Transverse colon (tissue), 4 donors: ENCODE data around the gene HIRIP3. TPM values are rescaled to one million over a fixed set of nuclear protein-coding genes. Genes with fewer than 3 reads are reported as not detected.

Source experiments
- DNase-seq: peaks from one replicate; pipeline ENCODE4 v3.0.0-alpha.2; 2019
- H3K27ac ChIP-seq, 4 donors: fragments of 200-600 bp; sonication (generic); 2 replicates each; pipeline ENCODE4 v1.5.1; 2016 to 2018; ENCODE audit warnings: inconsistent platforms in 4 of 4
- H3K27me3 ChIP-seq: fragments of 200-600 bp; sonication (generic); 2 replicates; pipeline ENCODE4 v1.5.1; 2017; ENCODE audit warnings: inconsistent platforms
- H3K36me3 ChIP-seq, 4 donors: fragments of 200-600 bp; sonication (generic); 2 replicates each; pipeline ENCODE4 v1.5.1; 2017 to 2019; ENCODE audit warnings: inconsistent platforms in 4 of 4
- H3K4me1 ChIP-seq, 4 donors: fragments of 200-600 bp; sonication (generic); 2 replicates each; pipeline ENCODE4 v1.5.1; 2017 to 2020; ENCODE audit warnings: inconsistent platforms in 4 of 4
- H3K4me3 ChIP-seq, 4 donors: fragments of 200-600 bp; sonication (generic); 1 replicate in 1 of 4; 2 replicates in 3 of 4; pipeline versions ENCODE4 v1.5.1 to v1.6.1; 2017 to 2019; ENCODE audit warnings: inconsistent platforms in 4 of 4
- H3K9me3 ChIP-seq, 2 donors: fragments of 200-600 bp; sonication (generic); 2 replicates each; pipeline ENCODE4 v1.5.1; 2017 to 2019; ENCODE audit warnings: inconsistent platforms in 2 of 2
- EP300 ChIP-seq: sonication (generic); formaldehyde crosslinking; IDR thresholded peaks from one replicate; pipeline ENCODE4 v1.6.1; 2017; ENCODE audit warnings: antibody characterized with exemption, low read depth
- POLR2A ChIP-seq: fragments of 450-650 bp; IDR thresholded peaks from one replicate; pipeline ENCODE4 v1.6.1; 2016; ENCODE audit warnings: antibody characterized with exemption, mild to moderate bottlenecking, moderate library complexity
- POLR2AphosphoS5 ChIP-seq, 3 donors: sonication (generic); formaldehyde crosslinking; IDR thresholded peaks; one replicate each; pipeline ENCODE4 v1.6.1; 2016; ENCODE audit warnings: antibody characterized with exemption in 3 of 3
- WGBS, 2 donors: methylation state at CpG; one replicate each; pipeline ENCODE4 v1.1.5; 2018; ENCODE audit warnings: low coverage in 1 of 2; 5-methylcytosine and 5-hydroxymethylcytosine counted together
- in situ Hi-C, 4 donors: fragments of 200-750 bp; cut with MboI; loops; one replicate each; pipeline versions ENCODE4 v1.15.0 to v1.15.1; 2017; ENCODE audit warnings: low sequenced_read_pairs in 3 of 4, low pct_ligation_motif_present in 1 of 4, low pct_unique_long_range_greater_than_20kb in 1 of 4
- intact Hi-C: fragments of 100-400 bp; cut with DNase I; formaldehyde crosslinking; loops from one replicate; pipeline ENCODE4 v1.15.1; 2023; ENCODE audit warnings: low total_unique reads
- total RNA-seq, 4 donors: library from RNA; depleted of rRNA; stranded (reverse); fragments of >200 nt; gene quantifications; one replicate each; pipeline ENCODE4 v1.1.0, GENCODE V29; 2016
- TF ChIP-seq, protein P1 (sequence below), 5 experiments: fragments of 200-600 bp in 3 of 5; fragments of 450-650 bp in 2 of 5; sonication (generic) in 3 of 5; IDR thresholded peaks; 1 replicate in 2 of 5; 2 replicates in 3 of 5; pipeline ENCODE4 v1.5.1; 2016 to 2017; ENCODE audit warnings: antibody characterized with exemption in 5 of 5, inconsistent platforms in 3 of 5, mild to moderate bottlenecking in 2 of 5, moderate library complexity in 1 of 5

Gene HIRIP3
- total RNA-seq, 4 donors from 2014 or later = 1.8 to 11.7 (median 8.8) TPM

- 17% methylated on average over 18 of the region's 18 CpGs; no CpG with 5 or more reads in 1 of the 2 donors for WGBS, 2 donors
Measured at GRCh38 chr16:30028438-30029076, 33.1 kb upstream of the HIRIP3 start.

DNA sequence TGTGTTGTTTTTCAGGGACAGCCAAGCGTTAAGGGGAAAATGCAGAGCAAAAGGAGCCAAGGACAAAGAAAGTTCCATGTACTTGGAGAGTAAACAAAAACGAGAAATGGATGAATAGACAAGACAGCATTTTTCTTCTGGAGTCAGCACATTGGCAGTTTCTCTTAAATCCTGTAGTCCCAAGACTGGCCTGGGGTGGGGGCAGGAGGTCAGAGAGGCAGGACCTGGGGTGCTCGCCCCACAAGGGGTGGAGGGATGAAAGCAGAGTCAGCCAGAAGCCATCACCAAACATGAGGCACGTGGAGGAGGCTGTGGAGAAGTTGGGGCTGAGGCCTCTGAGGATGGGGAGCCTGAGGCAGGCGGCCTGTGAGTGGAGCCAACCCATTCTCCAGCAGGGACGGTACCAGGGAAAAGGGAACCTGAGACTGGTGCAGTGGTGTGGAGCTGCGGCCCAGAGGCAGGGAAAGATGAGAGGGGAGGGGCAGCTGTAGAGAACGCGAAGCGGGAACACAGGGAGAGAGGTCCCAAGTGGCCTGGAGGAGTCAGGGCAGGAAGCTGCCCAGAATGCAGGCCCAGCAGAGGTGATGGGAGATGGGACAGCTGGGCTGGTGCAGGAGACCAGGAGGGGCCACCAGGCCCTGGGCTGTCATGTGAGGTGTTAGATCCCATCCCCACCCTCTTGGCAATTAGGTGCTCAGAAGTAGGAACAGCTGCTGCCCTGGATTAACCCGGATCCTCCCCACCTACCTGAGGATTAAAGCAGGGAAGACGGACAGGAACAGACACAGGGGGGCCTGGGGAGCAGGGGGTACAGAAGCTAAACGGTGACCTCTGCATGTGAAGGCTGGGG, 32.4 kb upstream of the HIRIP3 start:
- TF ChIP-seq, protein P1, sequence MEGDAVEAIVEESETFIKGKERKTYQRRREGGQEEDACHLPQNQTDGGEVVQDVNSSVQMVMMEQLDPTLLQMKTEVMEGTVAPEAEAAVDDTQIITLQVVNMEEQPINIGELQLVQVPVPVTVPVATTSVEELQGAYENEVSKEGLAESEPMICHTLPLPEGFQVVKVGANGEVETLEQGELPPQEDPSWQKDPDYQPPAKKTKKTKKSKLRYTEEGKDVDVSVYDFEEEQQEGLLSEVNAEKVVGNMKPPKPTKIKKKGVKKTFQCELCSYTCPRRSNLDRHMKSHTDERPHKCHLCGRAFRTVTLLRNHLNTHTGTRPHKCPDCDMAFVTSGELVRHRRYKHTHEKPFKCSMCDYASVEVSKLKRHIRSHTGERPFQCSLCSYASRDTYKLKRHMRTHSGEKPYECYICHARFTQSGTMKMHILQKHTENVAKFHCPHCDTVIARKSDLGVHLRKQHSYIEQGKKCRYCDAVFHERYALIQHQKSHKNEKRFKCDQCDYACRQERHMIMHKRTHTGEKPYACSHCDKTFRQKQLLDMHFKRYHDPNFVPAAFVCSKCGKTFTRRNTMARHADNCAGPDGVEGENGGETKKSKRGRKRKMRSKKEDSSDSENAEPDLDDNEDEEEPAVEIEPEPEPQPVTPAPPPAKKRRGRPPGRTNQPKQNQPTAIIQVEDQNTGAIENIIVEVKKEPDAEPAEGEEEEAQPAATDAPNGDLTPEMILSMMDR (IDR thresholded peaks at IDR 0.05) = no peak
- TF ChIP-seq POLR2AphosphoS5 (IDR thresholded peaks at IDR 0.05) (no peak), EP300 (no peak), POLR2A (no peak)

More at GRCh38 chr16:30028438-30029076, 33.1 kb upstream of the HIRIP3 start:
- peaks cover 0 to 9% (median 4%) of the 10 kb centered on the region in 4 donors for H3K4me1 ChIP-seq
- H3K36me3 ChIP-seq = no peaks in the 10 kb centered on the region
- no peak for TF ChIP-seq POLR2A
- TF ChIP-seq EP300 = no peak
- TF ChIP-seq, protein P1 (IDR thresholded peaks at IDR 0.05) = no peak
- no peak for TF ChIP-seq POLR2AphosphoS5 (IDR thresholded peaks at IDR 0.05)
- H3K9me3 ChIP-seq = no peaks in the 10 kb centered on the region
- peaks cover 87% of the 10 kb centered on the region for H3K27me3 ChIP-seq
- in situ Hi-C loops = loop anchor here in 3 of 4 donors (10.0 to 25.0 kb wide), 2 partner anchors 141 to 334 kb away; partner anchors contain the start of gene SEZ6L2 (in 1 of the 3)
- H3K4me3 ChIP-seq = no peak overlapping the region
- intact Hi-C loops = no loop called here
- no peak overlapping the region for H3K27ac ChIP-seq
- no peak for DNase-seq

DNA sequence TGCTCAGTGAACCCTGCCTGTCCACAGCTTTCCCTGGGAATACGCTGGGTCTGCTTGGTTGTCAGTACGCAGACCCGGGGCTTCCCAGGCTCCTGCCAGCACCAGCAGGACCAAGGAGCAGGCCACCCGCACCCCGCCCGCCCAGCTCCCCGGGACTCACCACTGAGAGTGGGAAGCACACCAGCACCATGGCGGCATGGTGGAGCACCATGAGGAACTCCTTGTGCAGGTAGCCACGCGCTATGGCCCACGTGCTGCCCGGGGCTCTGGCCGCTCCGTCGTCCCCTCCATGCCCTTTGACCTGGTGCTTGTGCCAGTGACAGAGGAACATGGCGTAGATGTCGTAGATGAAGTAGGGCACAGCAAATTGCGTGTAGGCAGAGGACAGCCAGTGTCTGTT, 31.0 kb upstream of the HIRIP3 start:
- Histone ChIP-seq H3K4me3 (no peak overlapping the region), H3K27me3 (peaks cover 66% of the 10 kb centered on the region), H3K27ac (no peak overlapping the region), H3K4me1 (peaks cover 0 to 11% (median 4%) of the 10 kb centered on the region in 4 donors), H3K36me3 (no peaks in the 10 kb centered on the region), H3K9me3 (no peaks in the 10 kb centered on the region)
- 86 to 90% methylated on average over 2 to 17 of the region's 18 CpGs for WGBS, 2 donors
- TF ChIP-seq POLR2A = no peak
- no peak for TF ChIP-seq POLR2AphosphoS5 (IDR thresholded peaks at IDR 0.05)
- TF ChIP-seq, protein P1 (IDR thresholded peaks at IDR 0.05) = no peak
- TF ChIP-seq EP300 = no peak
- DNase-seq = no peak
- intact Hi-C loops (no loop called here), in situ Hi-C loops (loop anchor here in 3 of 4 donors (10.0 to 25.0 kb wide), 2 partner anchors 139 to 332 kb away; partner anchors contain the start of gene SEZ6L2 (in 1 of the 3))

More for the DNA sequence above, 32.4 kb upstream of the HIRIP3 start:
- intact Hi-C loops (no loop called here), in situ Hi-C loops (loop anchor here in 3 of 4 donors (10.0 to 25.0 kb wide), 2 partner anchors 141 to 333 kb away; partner anchors contain the start of gene SEZ6L2 (in 1 of the 3))
- Histone ChIP-seq H3K9me3 (no peaks in the 10 kb centered on the region), H3K27me3 (peaks cover 80% of the 10 kb centered on the region), H3K4me1 (peaks cover 0 to 9% (median 4%) of the 10 kb centered on the region in 4 donors), H3K36me3 (no peaks in the 10 kb centered on the region), H3K27ac (no peak overlapping the region), H3K4me3 (no peak overlapping the region)
- no peak for DNase-seq
- WGBS, 2 donors = 31 to 49% methylated on average over 3 to 12 of the region's 13 CpGs

GRCh38 chr16:30025574-30025973, 30.2 kb upstream of the HIRIP3 start:
- H3K4me3 ChIP-seq = no peak overlapping the region
- intact Hi-C loops (no loop called here), in situ Hi-C loops (loop anchor here in 3 of 4 donors (10.0 to 25.0 kb wide), 2 partner anchors 138 to 331 kb away; partner anchors contain the start of gene SEZ6L2 (in 1 of the 3))
- H3K36me3 ChIP-seq = no peaks in the 10 kb centered on the region
- TF ChIP-seq EP300 = no peak
- no peak for TF ChIP-seq POLR2A
- TF ChIP-seq, protein P1 (IDR thresholded peaks at IDR 0.05) = no peak
- TF ChIP-seq POLR2AphosphoS5 (IDR thresholded peaks at IDR 0.05) = no peak
- DNase-seq = no peak
- H3K27me3 ChIP-seq = peaks cover 58% of the 10 kb centered on the region
- 45% methylated on average over 7 of the region's 7 CpGs; no CpG with 5 or more reads in 1 of the 2 donors for WGBS, 2 donors
- H3K4me1 ChIP-seq = peaks cover 0 to 10% (median 5%) of the 10 kb centered on the region in 4 donors
- H3K9me3 ChIP-seq = no peaks in the 10 kb centered on the region
- H3K27ac ChIP-seq = no peak overlapping the region
